SH-SY5Y (cell line): ENCODE measurements around the gene ISG20L2.

ENCODE experiments used
- GATA2 ChIP-seq: IDR thresholded peaks from 2 replicates; pipeline ENCODE4 v1.6.1; 2011; ENCODE audit warnings: mild to moderate bottlenecking, low read depth, low read length
- GATA3 ChIP-seq: IDR thresholded peaks from 2 replicates; pipeline ENCODE4 v1.6.1; 2011; ENCODE audit warnings: low read depth, mild to moderate bottlenecking, low read length, moderate library complexity

The ISG20L2 gene

DNA sequence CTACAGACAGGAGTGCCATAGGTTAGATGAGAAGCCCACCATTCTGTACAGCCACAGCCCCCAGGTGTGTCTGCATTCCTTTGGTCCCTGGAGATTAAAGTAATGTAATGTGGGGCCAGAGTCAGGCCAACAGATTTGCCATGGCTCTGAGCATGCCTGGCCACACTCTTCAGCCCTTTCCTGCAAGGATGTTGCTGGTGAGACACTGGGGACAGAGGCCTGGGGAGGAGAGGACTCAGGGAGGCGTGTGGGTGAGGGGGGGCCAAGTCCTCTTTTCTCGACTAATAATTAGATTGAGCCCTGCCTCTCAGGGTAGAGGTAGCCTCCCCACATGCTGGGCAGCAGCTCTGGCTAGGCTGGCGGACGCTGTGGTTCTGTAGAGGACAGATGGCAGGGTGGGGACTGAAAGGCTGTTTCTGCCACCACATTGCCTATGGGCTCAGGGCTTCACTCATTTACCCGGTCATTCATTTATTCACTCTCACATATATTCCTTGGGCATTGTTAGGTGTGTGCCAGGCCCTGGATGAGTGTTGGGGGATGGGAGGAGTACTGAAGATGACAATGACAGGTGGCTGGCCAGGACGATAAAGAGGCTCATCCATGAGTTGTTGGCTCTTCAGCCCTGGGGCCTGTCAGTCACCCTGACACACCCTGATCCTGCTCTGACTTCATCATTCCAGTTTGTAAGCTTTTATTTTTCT lies 31.7 kb upstream of the ISG20L2 start:
- TF ChIP-seq GATA2 (no peak), GATA3 (no peak)

DNA sequence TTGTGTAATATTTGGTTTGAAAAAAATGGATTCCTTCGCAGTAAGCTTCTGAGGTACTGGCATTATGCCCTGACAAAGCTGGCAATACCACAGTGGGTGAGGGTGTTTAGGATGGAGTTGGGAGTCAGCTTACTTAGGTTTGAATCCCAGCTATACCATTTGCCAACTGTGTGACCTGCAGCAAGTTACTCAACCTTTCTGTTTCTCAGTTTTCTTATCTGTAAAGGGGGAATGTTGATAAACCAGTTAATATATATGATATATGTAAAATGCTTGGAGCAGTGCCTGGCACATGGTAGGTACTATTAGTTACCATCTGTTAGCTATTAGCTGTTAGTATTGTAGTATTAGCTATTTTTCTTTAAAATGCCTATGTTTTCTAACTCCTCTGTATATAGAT lies 27.8 kb upstream of the ISG20L2 start:
- TF ChIP-seq GATA2 = no peak
- no peak for TF ChIP-seq GATA3

DNA sequence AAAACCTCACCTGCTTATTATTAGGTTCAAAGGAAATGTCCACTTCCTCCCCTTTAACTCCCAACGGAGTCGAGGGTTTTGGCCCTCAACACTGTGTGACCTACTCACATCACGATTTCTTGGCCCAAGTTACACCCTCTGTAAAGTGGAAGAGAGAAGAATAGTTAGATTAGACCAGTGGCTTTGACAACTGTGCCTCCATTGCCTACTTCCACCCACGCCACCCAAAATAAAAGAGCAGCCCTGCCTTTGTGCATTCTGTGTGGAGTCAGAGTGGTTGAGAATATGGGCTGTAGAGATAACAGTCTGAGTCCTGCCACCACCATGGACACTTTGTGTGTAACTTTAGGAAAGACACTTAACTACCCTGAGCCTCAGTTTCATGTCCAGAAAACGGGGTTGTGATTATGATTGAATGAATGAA lies 27.0 kb upstream of the ISG20L2 start:
- TF ChIP-seq GATA2 (no peak), GATA3 (no peak)

- no peak for TF ChIP-seq GATA3
- TF ChIP-seq GATA2 = no peak
These were observed 25.7 kb upstream of the ISG20L2 start for GRCh38 chr1:156754219-156754618.

DNA sequence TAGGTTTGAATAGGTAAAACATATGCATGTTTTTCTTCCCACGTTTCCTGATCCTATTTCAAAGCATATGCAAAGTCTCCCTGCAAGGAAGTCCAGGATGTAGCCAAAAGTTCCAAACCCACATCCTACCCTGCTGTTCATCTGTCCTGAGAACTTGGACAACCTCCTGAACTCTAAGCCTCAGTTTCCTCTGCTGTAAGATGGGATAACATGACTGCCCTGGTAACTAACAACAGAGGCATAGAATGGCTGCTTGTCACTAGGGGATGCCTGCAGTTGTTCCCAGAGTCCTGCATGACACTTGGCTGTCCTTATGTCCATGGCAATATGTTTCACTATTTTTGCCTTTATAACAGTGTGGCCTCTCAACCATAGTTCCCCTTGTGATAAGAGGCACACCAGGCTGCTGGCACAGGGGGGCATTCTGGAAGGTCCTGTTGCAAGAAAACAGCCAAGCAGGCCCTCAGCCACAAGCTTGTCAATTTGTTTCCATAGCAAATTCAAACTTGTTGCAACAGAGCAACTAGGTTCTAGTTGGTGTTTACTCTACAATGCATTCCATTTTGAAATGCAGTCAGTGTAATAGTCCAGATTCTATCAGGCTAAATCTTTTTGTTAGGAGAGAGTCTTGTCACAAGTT lies 24.4 kb upstream of the ISG20L2 start:
- no peak for TF ChIP-seq GATA3
- no peak for TF ChIP-seq GATA2

DNA sequence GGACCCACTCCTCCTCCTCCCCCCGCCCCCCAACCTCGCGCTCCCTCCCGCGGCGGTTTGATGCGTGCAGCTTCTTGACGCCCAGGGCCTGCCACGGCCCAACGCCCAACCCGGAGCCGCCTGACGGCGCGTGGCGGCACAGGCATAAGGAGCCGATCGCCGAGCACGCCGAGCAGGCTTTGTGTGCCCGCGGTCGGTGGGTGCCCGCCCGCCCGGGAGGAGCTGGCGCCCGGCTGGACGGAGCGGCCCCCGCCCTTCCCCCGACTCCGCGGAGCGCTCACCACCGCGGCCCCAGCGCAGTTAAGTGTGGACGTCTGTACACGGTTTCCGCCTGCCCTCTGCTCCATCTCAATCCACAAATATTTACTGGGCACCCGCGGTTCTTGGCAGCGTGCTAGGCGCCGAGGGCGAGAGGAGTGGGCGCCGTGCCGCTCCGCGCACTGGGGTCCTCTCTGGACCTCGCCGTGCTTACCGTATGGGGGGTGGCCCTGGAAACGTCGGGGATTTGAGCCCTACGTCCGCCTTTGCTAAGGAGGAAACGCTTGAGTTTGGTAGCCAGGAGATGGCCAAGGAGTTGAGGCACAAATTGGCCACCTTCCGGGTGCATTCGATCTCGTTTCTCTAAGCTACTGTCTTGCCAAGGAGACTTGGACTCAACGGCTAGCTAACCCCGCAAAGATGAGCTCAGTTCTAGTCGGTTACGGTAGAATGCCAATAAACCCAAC lies 23.4 kb upstream of the ISG20L2 start:
- TF ChIP-seq GATA3 (no peak), GATA2 (no peak)

GRCh38 chr1:156751451-156751756 lies 22.8 kb upstream of the ISG20L2 start, which contains the start of gene HDGF:
HDGF (minus strand) TSS chr1:156751675; CDS start chr1:156751429, 246 bp downstream.
- TF ChIP-seq GATA2 (no peak), GATA3 (no peak)

- TF ChIP-seq GATA3 = no peak
- no peak for TF ChIP-seq GATA2
These were observed 22.3 kb upstream of the ISG20L2 start for GRCh38 chr1:156750711-156751450.

GRCh38 chr1:156750191-156750672 lies 21.7 kb upstream of the ISG20L2 start:
- TF ChIP-seq GATA2 = no peak
- no peak for TF ChIP-seq GATA3

DNA sequence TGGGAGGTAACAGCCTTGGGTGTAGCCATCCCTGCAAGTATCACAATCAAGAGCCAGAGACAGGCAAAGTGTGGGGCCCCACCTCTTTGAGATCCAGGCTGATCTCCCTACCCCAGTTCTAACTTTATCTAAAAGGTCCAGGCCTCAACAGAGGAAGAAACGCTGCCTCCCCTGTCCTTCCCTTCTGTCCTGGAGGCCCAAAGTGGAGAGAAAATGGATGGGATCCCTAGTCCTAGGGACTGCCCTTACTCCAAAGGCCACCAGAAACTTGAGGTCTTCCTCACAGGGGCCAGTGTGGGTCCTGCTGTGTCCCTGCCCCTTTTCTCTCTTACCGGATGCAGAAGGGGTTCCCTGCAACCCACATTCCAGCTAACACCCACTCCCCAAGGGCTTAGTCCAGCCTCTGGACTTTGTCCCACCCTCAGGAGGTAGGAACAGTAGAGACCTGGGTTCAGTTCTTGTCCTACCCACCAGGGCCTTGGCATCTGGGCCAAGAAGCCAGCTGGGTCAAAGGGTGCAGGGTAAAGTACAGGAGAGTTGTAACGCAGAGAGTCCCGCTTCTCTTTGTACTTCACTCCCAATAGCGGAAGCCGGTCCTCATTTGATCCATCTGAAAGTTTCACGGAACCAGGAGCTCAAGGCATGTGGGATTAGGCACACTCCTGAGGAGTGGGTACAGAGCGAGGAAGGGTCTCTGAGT lies 21.0 kb upstream of the ISG20L2 start:
- no peak for TF ChIP-seq GATA2
- TF ChIP-seq GATA3 = no peak

- TF ChIP-seq GATA3 (no peak), GATA2 (no peak)
These were observed 20.3 kb upstream of the ISG20L2 start for GRCh38 chr1:156748670-156749418.

GRCh38 chr1:156747742-156748669 lies 19.4 kb upstream of the ISG20L2 start:
- TF ChIP-seq GATA3 (no peak), GATA2 (peak; percentile 53)

- TF ChIP-seq GATA3 = no peak
- no peak for TF ChIP-seq GATA2
These were observed 18.4 kb upstream of the ISG20L2 start for GRCh38 chr1:156746728-156747631.
